ENCODE measurements around the gene TXNRD2.

GRCh38 chr22:19898145-19898544 lies 43.5 kb downstream of the TXNRD2 start:
- TF ChIP-seq, protein P1, sequence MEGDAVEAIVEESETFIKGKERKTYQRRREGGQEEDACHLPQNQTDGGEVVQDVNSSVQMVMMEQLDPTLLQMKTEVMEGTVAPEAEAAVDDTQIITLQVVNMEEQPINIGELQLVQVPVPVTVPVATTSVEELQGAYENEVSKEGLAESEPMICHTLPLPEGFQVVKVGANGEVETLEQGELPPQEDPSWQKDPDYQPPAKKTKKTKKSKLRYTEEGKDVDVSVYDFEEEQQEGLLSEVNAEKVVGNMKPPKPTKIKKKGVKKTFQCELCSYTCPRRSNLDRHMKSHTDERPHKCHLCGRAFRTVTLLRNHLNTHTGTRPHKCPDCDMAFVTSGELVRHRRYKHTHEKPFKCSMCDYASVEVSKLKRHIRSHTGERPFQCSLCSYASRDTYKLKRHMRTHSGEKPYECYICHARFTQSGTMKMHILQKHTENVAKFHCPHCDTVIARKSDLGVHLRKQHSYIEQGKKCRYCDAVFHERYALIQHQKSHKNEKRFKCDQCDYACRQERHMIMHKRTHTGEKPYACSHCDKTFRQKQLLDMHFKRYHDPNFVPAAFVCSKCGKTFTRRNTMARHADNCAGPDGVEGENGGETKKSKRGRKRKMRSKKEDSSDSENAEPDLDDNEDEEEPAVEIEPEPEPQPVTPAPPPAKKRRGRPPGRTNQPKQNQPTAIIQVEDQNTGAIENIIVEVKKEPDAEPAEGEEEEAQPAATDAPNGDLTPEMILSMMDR (conservative IDR thresholded peaks at IDR 0.05): no peak
- TF ChIP-seq EZH2 (IDR thresholded peaks at IDR 0.05; ENCODE audit: low read depth): no peak

Measured in PC-9 (cell line).